HG02884 (cell line): Measurements from ENCODE around the gene GPRC5C.
"Not testable (repeated sequence)": the region's sequence is repeated elsewhere in the genome, so short reads cannot be mapped to it uniquely, and the experiment has no call there.

Experiments
- ATAC-seq: cut with Tn5 transposase; IDR thresholded peaks from one replicate; pipeline ENCODE4 v1.9.1; 2021; ENCODE audit warnings: mild to moderate bottlenecking, moderate library complexity; ENCODE audit not compliant: unreplicated experiment

GPRC5C gene

DNA sequence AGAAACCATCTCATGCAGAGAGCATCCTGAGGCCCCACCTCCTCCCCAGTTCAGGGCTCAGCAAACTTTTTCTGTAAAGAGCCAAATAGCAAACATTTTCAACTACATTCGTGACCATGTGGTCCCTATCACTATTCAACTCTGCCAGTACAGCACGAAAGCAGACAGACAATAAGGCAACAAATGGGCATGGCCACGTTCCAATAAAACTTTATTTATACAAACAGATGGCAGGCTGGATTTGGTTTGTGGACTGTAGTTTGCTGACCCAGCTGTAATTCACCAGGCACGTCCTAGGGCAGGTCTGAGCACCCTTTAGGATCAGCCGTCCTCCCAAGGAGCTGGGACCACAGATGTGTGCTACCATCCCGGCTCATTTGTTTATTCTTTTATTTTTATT, 27.1 kb upstream of the GPRC5C start:
- ATAC-seq: no peak

- not testable (repeated sequence) for ATAC-seq
Observed at GRCh38 chr17:74405311-74405710, 26.6 kb upstream of the GPRC5C start.

DNA sequence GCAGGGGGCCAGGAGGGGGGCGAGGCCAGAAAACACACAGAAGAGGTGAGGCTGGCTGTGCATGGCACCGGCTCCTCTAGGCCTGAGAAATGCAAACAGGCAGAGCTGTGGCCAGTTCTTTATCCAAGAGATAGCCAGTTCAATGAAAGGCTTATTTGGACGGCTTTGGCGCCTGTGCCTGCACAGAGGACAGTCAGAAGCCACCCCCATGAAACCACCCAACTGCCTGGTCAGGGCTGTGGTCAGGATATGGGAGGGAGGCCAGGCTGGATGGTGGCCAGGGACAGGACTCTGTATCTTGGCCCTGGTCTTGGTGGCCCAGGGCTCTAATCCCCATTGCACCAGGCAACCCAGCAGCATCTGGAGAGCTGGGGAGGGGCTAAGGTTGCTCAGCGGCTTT, 24.5 kb upstream of the GPRC5C start:
- no peak for ATAC-seq

DNA sequence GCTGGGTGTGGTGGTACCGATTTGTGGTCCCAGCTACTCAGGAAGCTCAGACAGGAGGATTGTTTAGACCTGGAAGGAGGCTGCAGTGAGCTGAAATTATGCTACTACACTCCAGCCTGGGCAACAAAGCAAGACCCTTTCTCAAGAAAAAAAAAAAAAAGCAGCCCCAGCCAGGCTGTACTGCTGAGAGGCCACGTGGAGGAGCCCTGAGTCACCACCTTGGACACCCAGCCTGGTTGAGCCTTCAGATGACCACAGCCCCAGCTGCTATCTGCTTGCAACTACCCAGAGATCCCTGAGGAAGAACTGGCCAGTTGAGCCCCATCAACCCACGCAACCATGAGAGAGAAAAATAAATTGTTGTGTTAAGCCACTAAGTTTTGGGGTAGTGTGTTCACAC, 23.6 kb upstream of the GPRC5C start:
- ATAC-seq: no peak

GRCh38 chr17:74408815-74409214, 23.1 kb upstream of the GPRC5C start:
- ATAC-seq: no peak

DNA sequence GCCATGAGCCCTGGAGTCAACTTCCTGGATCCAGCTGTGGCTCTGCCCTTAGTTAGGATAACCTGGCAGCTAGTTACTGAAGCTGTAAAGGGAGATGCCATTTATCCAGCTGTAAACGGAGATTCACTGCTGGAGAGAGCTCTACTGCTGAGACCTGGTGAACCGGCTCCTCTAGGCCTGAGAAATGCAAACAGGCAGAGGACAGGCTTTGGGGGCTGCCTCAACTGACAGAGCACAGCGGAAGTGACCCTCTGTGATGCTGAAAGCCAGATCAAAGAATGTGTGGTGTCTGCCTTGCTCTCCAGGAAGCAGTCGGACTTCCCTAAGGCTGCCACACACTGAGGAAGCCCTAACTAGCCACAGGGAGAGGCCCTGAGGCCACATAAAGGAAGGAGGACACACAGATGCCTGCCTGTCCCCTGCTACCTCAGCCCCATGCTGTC, 21.9 kb upstream of the GPRC5C start:
- no peak for ATAC-seq

DNA sequence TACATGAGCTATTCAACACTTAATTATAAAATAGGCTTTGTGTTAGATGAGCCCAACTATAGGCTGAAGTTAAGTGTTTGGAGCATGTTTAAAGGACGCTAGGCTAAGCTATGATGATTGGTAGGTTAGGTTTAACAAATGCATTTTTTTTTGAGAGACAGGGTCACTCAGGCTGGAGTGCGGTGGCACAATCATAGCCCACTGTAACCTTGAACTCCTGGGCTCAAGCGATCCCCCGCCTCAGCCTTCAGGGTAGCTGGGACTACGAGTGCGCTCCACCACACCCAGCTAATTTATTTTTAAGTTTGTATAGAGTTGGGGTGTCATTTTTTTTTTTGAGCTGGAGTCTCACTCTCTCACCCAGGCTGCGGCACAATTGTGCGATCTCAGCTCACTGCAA, 19.3 kb upstream of the GPRC5C start:
- no peak for ATAC-seq

GRCh38 chr17:74413491-74413890, 18.4 kb upstream of the GPRC5C start:
- no peak for ATAC-seq

DNA sequence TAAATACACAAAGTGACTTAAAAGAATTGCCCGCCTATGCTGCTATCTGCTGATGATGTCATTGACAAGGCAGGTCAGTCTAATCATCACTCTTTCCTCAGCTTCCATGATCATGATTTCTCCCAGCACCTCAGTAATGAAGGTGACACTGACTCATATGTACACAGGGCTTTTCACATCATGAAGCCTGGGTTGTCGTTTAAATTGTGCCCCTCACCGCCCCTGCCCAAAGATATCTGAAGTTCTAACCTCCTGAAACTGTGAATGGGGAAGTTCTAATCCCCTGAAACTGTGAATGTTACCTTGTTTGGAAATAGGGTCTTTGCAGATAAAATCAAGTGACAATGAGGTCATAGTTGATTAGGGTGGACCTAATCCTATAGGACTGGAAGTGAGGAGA, 17.4 kb upstream of the GPRC5C start:
- ATAC-seq: no peak

- ATAC-seq: no peak
Observed at GRCh38 chr17:74415608-74416396, 16.1 kb upstream of the GPRC5C start.

GRCh38 chr17:74417178-74418045, 14.5 kb upstream of the GPRC5C start:
- ATAC-seq: no peak

GRCh38 chr17:74419928-74420411, 11.9 kb upstream of the GPRC5C start:
- ATAC-seq: no peak

DNA sequence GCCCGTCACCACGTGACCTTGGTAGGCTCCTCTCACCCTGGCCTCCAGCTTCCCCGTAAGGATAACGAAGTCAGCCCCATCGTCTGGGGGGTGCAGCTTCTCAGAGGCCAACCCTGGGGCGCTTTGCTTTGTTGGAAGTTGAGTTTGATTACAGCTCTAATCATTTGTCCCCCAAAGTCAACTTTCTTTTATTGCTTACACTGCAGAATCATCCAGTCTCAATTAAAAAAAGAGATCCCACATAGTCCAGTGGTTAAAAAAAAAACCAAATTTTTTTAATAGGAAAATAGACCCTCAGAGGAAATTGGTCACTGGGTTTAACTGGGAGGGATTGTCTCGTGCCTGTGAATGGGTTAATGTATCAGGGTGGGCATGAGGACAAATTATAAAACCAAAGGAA, 7.8 kb upstream of the GPRC5C start:
- ATAC-seq: no peak

- ATAC-seq: no peak
Observed at GRCh38 chr17:74424657-74425056, 7.2 kb upstream of the GPRC5C start.

DNA sequence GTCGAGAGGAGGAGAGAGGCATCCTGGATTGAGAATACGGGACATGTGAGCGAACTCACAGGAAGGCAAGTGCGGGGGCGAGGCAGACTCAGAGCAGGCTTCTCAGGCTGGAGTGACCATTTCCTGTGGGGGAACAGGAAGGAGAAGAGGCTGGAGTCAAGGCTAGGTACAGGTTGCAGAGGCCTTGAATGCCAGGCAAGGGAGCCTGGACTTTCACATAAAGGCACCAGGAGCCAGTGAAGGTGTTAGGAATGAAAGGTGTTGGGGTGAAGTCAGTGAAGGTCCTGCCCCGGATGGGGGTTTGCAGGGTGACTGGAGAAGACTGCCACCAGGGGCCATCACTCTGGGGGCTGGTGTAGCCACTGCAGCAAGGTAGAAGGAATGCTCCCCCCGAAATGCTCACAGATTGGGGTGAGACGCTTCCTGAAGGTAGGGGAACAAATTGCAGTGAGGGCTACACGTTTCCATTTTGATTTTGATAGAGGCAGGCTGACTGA, 5.3 kb upstream of the GPRC5C start:
- ATAC-seq: no peak

DNA sequence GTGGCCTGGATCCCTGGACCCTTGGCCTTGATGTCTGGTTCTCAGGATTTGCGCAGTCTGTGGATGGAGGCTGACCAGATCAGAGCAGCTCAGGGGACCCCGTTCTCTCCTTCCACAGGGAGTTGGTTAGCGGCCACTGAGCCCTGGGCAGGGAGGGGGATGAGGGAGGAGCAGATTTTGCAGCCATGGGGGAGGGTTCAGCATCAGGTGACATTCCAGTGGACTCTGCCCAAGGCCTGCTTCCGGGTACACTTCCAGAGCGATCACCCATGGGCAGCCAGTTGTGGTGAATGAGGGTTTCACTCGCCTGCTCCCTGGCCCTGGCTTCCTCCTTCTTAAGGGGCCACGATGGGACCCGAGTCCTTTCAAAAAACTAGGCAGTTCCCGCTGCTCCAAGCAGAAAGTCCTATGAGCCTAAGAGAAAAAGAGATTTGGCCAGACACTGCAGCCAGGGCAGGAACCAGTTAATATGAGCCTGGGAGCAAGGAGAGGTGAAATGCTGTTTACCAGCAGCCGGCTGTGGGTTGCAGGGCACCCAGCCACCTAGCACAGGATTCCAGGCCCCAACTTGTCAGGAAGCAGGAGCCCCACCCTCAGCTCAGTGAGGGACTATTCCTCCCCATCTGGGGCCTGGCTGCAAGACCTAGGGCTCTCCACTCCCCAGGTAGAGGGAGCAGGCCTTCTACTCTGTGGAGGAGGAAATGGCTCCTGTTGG, 4.7 kb upstream of the GPRC5C start:
- no peak for ATAC-seq

DNA sequence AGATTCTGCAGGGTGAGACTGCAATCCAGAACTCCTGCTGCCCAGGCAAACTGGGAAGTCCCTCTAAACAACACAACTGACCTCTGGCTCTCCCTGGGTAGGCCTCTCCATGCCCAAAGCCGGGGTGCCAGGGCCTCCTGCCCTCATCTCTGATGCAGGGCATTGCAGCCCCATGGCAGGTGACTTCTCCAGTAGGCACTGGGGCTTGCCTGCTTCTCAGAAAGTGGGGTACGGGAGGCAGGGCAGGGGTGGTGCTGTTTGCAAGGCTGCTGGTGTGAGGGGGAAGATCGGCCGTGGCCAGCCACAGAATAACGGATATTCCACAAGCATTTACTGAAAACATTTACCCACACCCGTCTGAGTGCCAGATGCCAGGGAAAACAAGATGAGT, 4.1 kb upstream of the GPRC5C start:
- no peak for ATAC-seq

GRCh38 chr17:74429604-74430384, 2.1 kb upstream of the GPRC5C start:
- no peak for ATAC-seq

DNA sequence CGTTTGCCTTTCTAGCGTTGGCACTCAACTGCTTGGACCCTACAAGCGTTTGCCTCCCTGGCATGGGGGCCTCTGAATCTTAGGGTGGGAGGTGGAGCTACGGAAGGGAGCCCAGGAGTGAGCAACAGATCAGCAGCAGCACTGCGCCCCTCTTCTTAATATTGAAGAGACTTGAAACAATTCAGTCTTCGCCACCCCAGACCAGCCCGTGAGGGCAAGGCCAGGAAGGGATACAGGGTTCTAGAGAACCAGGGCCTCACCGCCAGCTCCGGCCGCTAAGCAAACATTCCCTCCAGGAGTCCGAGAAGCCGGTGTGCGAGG, 1.5 kb upstream of the GPRC5C start:
- ATAC-seq: no peak

DNA sequence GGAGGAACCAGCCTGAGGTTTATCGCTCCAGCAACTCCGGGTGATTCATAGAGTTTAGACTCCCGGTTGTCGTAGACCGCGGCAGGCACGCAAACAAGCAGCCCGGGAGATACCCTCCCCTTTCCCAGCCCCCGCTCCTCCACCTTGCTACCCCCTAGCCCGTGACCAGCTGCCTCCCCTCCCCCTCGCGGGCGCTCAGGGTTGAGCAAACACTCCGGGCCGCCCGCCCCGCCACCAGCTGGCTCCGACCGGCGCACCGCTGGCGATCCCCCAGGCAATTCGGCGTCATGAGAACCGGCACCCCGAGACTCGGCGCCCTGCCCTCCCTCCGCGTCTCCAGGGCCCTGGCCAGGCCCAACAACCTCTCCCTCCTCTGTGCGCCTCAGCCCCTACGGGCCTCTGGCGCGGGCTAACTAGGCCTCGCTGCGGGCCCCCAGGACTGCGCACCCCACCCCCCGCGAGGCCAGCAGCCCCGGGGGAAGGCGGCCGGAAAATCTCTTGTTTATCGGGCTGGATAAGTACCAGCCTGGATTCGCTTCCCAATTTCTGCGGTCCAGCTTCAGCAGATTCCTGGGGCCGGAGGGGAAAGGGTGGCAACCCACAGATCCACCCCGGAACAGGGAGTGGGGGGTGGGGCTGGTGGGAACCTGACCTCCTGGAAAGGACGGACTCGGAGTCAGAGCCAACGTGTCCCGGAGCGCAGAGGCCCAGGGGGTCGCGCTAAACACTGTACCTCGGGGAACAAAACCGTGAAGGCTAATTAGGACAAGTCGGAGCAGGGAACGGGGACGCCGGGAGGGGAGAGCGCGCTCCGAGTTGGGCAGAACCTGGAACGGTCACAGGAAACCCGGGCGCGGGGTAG, 951 bp upstream of the GPRC5C start:
- no peak for ATAC-seq
